ENCODE measurements around the gene TENM4.

The TENM4 gene

DNA sequence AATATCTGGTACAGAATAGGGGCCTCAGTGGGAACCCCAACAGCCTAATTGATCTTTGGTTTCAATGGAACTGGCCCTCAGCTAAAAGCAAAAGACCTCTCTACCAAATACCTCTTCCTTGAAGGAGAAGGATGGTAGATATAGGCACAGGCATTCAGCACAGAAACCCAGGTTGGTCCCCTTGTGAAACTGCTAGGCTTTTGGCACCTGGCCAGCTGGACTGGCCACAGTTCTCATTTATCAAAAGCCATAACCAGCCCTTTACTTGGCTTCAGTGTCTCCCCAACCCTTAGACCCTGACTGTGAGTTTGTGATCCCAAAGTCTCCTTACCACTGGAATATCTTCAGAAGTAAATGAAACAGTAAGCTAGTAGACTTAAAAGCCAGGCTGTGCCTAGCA lies 152.9 kb downstream of the TENM4 start:
- no peak for DNase-seq

DNA sequence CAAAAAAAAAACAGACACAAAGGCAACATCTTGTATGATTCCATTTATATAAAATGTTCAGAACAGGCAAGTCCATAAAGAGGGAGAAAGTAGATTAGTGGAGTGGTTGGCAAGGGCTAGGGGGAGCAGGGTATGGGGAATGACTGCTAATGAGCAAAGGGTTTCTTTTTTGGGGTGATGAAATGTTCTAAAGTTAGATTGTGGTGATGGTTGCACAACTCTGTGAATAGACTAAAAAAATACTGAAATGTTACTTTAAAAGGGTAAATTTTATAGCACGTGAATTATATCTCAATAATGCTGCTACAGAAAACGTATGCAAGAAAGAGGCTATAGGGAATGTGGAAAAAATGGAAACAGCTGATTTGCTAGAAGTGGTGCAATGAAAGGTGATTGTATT lies 155.1 kb downstream of the TENM4 start:
- peak; percentile 4 to 6 for DNase-seq

DNA sequence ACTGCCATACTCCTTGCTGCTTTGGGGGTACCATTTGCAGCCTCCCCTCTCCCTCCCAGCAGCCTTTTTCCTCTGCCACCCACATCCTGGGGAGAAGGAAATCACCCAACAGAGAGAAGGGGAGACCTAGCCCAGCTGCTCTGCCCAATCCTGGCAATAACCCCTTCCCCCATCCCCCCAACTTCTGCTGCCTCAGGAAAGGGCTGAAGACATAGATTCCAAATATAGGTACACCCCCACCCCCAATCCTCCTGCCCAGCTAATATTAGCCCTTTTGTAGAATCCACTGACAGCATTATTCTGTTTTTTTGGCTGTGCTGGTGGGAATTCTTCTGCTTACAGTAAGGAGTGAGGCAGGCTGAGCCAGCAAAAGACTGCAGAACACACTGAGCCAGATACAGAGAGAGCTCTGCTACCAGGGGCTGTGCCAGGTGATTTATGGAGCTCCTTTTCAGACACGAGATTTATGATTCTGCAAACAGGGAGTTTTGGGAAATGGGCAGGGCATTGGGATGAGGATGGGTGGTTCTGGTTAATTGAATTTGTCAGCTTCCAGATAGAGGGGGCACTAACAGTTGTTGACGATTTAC lies 164.0 kb downstream of the TENM4 start:
- no peak for DNase-seq

- DNase-seq: no peak
These were observed 166.0 kb downstream of the TENM4 start for GRCh38 chr11:79274636-79275331.

GRCh38 chr11:79273781-79274180 lies 167.0 kb downstream of the TENM4 start:
- DNase-seq: no peak

- no peak for DNase-seq
These were observed 171.1 kb downstream of the TENM4 start for GRCh38 chr11:79269611-79270307.

- DNase-seq: no peak
These were observed 174.4 kb downstream of the TENM4 start for GRCh38 chr11:79266396-79266795.

- DNase-seq: no peak
These were observed 175.0 kb downstream of the TENM4 start for GRCh38 chr11:79265756-79266322.

GRCh38 chr11:79264284-79264683 lies 176.5 kb downstream of the TENM4 start:
- DNase-seq: no peak

- DNase-seq: no peak
These were observed 177.8 kb downstream of the TENM4 start for GRCh38 chr11:79263001-79263400.

DNA sequence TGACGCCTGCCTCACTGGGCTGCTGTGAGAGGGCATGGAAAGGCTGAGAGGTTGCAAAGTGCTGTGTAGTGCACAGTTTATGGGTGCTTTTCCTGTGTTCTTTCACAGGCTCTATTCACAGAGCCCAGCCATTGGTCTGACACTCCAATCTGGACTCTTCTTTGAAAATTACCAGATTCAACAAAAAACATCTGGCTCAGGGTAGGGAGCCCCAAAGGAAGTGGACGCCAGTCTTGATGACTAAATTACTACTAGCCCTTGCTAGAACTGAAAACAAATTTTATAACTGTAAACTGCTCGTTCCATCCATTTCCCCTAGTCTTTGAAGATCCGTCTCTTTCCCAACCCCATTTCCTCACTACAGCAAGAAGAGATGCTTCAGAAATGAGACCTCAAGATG lies 178.6 kb downstream of the TENM4 start:
- DNase-seq: no peak

GRCh38 chr11:79261684-79262083 lies 179.1 kb downstream of the TENM4 start:
- DNase-seq: no peak

DNA sequence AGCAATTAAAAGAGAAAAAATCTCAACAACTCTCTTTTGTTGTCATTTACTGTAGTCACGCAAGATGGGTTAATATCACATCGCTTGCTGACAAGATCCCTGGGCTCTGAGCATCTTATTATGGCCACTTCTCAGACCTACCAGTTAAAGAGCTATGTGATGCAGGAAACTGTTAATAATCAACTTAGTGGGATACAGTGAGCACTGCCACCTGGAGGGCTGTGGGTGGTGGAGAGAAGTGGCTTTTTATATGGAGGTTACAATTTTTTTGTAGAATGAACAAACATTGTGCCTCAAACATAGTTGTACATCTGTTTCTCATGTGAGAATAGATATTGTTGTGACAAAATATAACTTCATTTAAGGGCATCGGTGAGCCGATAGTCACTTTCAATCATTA lies 181.0 kb downstream of the TENM4 start:
- no peak for DNase-seq

DNA sequence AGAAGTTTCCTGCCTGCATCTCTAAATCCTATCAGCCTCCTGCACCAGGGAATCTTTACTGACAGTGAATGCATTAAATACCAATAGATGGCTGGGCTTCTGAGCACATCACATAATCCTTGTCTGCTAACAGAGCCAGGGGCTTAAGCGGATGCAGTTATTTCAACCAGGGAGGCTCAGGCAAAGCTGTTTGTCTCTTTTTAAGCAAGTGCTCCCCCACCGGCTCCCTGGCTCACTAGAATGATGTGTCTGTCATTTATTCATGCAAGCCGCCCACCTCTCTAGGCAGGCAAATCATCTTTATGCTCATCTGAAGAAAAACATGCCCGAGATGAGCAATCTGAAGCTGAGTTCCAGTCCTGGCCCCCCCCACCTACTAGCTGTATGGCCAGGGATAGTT lies 182.3 kb downstream of the TENM4 start:
- DNase-seq: no peak

DNA sequence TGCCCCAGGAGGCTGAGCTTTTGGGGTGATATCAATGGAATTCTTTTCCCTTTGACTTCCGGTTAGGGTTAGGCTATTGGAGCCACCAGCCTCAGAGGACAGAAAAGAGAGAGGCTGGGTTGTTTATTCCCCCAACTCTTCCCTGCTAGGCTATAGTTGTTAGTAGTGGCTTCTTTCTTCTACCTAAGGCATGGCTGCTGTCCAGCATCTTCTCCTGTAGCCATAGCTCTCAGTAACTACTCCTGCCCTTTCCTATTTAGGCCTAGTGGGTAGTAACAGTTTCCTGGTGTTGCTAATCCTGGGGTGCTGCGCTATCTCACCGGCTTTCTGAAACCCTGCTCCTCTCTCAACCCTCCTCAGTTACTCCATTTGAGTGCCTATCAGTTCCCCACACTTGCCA lies 184.9 kb downstream of the TENM4 start:
- DNase-seq: no peak

- DNase-seq: no peak
These were observed 187.6 kb downstream of the TENM4 start for GRCh38 chr11:79253280-79253679.

DNA sequence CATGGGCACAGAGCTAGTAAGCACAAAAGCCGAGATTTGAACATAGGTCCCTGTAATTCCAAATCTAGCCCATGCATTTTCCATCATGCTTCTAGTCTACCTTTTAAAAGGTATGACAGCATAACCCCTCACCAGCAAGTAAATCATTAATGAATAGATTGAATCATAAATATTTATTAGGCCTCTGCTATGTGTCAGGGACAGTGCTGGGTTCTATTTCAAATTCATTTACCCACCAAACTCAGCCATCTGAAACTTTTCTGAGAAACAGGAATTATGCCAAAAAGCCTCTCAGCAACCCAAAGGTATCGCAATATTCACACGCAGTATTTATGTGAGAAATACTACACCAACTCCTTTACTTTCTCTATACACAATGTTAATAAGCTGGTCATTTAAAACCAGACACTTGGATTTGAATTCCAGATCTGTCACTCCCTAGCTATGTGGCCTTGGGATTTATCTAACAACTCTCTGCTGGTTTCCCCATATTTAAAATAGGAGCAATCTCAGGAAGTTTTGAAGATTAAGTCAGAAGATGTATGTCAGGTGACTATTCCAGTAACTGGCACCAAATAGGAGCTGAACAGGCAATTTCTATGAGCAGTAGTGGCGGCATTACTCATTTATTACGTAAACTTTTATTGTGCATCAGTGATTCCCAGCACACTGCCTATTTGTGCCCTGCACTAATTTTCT lies 191.4 kb downstream of the TENM4 start:
- DNase-seq: no peak

DNA sequence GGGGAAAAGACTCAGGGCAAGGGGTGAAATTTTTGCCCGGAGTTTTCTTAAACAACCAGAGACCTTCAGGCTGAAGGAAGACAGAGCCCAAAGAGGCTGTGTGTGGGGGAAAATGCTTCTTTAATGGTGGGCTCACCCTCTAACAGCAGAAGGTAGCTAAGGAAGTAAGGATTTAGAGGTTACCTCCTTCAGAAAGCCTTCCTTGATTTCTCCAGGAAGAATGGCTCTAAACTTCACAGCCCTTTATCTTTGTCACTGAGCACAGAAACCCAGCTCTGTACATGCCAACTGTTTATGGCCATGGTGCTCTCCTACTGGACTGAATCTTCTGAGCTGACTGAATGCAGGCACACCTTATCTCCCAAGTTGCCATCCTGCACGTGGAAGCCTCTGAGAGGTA lies 196.0 kb downstream of the TENM4 start:
- no peak for DNase-seq

- DNase-seq: peak in 1 of 2 donors; percentile 8
These were observed 196.5 kb downstream of the TENM4 start for GRCh38 chr11:79244241-79244772.

GRCh38 chr11:79243422-79244210 lies 197.2 kb downstream of the TENM4 start:
- DNase-seq: no peak

GRCh38 chr11:79242616-79243015 lies 198.2 kb downstream of the TENM4 start:
- no peak for DNase-seq

DNA sequence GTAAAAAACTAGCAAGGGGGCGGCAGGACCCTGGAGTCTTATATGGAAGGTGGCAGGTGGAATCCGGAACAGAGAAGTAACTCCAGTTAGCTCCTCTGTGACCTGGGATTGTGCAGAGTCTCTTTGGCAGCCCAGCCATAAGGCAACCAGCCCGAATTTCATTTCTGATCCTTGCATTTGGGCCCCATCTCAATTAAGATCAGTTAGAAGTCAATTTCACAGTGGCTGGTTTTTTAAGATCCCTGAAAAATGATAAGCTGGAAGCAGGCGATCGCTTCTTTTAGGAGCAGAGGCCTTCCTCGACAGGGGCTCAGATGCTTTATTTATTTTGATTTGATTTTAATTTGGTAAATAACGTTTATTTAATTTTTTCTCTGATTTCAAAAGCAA lies 199.0 kb downstream of the TENM4 start:
- no peak for DNase-seq

Measured in inflammatory macrophage treated with lipopolysaccharide for 1 hour (primary cell).